ENCODE data around the gene SERTAD4. TPM values are rescaled to one million over a fixed set of nuclear protein-coding genes. Genes with fewer than 3 reads are reported as not detected.

The SERTAD4 gene
- total RNA-seq, 2 experiments from 2014 or later: not detected

DNA sequence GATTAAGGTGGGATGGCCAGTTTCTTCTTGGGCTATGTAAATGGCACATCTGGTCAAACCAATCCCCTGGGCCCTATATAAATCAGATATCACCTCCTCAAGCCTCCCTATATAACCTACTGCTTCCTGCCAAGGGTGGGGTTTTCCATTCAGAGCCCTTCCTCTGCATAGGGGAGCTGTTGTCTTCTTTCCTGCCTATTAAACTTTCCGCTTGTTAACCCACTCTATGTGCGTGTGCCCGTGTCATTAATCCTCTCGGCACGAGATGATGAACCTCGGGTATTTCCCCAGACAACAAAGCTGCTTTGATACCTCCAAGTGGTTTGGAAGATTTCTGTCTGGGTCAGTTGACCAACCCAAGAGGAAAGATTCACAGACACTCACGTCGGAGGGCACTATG is 19.3 kb upstream of the SERTAD4 start:
- H3K4me3 Mint-ChIP-seq: no peak overlapping the region
- H3K9me3 Mint-ChIP-seq: no peaks in the 10 kb centered on the region
- CTCF ChIA-PET: no interaction called here
- no peaks in the 10 kb centered on the region for H3K36me3 Mint-ChIP-seq (ENCODE audit: low read depth)
- TF ChIP-seq, protein P1, sequence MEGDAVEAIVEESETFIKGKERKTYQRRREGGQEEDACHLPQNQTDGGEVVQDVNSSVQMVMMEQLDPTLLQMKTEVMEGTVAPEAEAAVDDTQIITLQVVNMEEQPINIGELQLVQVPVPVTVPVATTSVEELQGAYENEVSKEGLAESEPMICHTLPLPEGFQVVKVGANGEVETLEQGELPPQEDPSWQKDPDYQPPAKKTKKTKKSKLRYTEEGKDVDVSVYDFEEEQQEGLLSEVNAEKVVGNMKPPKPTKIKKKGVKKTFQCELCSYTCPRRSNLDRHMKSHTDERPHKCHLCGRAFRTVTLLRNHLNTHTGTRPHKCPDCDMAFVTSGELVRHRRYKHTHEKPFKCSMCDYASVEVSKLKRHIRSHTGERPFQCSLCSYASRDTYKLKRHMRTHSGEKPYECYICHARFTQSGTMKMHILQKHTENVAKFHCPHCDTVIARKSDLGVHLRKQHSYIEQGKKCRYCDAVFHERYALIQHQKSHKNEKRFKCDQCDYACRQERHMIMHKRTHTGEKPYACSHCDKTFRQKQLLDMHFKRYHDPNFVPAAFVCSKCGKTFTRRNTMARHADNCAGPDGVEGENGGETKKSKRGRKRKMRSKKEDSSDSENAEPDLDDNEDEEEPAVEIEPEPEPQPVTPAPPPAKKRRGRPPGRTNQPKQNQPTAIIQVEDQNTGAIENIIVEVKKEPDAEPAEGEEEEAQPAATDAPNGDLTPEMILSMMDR (IDR thresholded peaks at IDR 0.05): no peak
- ATAC-seq (no peak), DNase-seq (no peak)
- no peak overlapping the region for H3K27ac Mint-ChIP-seq
- peaks cover 12% of the 10 kb centered on the region for H3K27me3 Mint-ChIP-seq
- intact Hi-C loops (cut with micrococcal nuclease): no loop called here
- H3K4me1 Mint-ChIP-seq (ENCODE audit: low read depth): no peaks in the 10 kb centered on the region
- POLR2A ChIA-PET: interaction anchor here (0.6 kb wide), 1 partner anchor 330 kb away, joined by 3 read pairs; no protein-coding TSS in a partner anchor

DNA sequence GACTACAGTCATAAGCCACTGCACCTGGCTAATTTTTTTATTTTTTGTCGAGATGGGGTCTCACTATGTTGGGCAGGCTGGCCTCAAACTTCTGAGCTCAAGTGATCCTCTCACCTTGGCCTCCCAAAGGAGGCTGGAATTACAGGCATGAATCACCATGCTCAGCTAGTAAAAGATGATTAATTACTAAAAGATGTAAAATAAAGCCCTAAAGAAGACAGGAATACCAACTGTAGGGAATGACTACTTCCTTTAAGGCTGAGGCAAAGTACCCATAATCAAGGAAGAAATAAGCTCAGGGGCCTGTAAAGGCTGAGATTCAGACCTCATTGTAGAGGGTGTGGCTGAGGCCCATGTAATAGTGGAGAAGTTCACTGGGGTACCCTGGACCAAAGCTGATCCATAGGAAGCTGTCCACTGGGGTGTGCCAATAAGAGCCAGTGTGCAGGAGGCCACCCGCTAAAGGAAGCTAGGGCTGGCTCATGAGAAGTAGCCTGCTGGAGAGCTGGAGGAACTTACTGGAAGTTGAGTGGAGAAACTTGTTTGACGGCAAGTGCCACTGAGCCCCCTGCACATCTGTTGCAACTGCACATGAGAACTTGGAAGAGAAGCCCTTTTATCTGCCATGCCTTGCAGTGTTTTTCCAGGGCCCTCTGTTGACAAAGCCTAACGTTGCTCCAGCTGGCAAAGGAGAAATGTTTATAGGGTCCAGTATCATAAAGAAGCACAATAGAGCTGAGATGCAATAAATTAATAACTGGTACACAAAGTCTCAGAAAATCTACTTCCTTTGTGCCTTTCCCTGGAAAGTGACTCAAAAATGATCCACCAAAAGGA is 17.8 kb upstream of the SERTAD4 start:
- H3K27ac Mint-ChIP-seq: no peak overlapping the region
- DNase-seq (no peak), ATAC-seq (no peak)
- H3K27me3 Mint-ChIP-seq: peaks cover 9% of the 10 kb centered on the region
- no peaks in the 10 kb centered on the region for H3K4me1 Mint-ChIP-seq (ENCODE audit: low read depth)
- intact Hi-C loops (cut with micrococcal nuclease): no loop called here
- H3K36me3 Mint-ChIP-seq (ENCODE audit: low read depth): no peaks in the 10 kb centered on the region
- no peaks in the 10 kb centered on the region for H3K9me3 Mint-ChIP-seq
- TF ChIP-seq, protein P1 (IDR thresholded peaks at IDR 0.05): no peak
- H3K4me3 Mint-ChIP-seq: no peak overlapping the region
- ChIA-PET CTCF (no interaction called here), POLR2A (interaction anchor here (0.6 kb wide), 1 partner anchor 1182 kb away, joined by 4 read pairs; no protein-coding TSS in a partner anchor)

DNA sequence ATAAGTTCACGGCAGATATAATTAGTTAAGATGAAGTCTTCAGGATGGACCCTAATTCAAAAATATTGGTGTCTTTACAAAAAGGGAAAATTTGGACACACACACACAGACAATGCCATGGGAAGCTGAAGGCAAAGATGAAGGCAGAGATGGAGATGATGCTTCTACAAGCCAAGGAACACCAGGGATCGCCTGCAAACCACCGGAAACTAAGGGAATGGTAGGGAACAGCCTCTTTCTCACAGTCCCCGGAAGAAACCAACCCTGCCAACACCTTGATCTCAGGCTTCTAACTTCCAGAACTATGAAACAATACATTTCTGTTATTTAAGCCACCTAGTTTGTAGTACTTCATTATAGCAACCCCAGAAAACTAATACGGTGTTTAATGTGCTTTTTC is 15.1 kb upstream of the SERTAD4 start:
- ATAC-seq (no peak), DNase-seq (no peak)
- intact Hi-C loops (cut with micrococcal nuclease): no loop called here
- H3K36me3 Mint-ChIP-seq (ENCODE audit: low read depth): no peaks in the 10 kb centered on the region
- H3K27me3 Mint-ChIP-seq: peaks cover 12% of the 10 kb centered on the region
- no peaks in the 10 kb centered on the region for H3K9me3 Mint-ChIP-seq
- TF ChIP-seq, protein P1 (IDR thresholded peaks at IDR 0.05): no peak
- POLR2A ChIA-PET: no interaction called here
- no peak overlapping the region for H3K27ac Mint-ChIP-seq
- no peak overlapping the region for H3K4me3 Mint-ChIP-seq
- CTCF ChIA-PET: no interaction called here
- H3K4me1 Mint-ChIP-seq (ENCODE audit: low read depth): no peaks in the 10 kb centered on the region

DNA sequence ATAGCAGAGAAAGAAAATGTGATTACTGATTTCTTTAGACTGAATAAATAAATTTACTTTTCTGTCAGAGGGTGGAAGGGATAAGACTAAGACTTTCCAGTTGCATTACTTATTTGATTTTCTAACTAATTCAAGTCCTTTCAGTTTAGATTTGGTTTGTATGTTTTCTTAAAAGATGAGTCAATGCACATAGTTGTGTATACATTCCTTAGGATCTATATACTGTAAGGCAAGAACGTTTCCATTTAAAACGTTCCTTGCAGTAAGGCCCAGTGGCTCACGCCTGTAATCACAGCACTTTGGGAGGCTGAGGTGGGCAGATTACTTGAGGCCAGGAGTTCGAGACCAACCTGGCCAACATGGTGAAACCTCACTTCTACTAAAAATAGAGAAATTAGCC is 14.5 kb upstream of the SERTAD4 start:
- Mint-ChIP-seq H3K36me3 (ENCODE audit: low read depth) (no peaks in the 10 kb centered on the region), H3K4me1 (ENCODE audit: low read depth) (no peaks in the 10 kb centered on the region), H3K27me3 (peaks cover 15% of the 10 kb centered on the region), H3K27ac (no peak overlapping the region), H3K4me3 (no peak overlapping the region), H3K9me3 (no peaks in the 10 kb centered on the region)
- CTCF ChIA-PET: no interaction called here
- ATAC-seq (no peak), DNase-seq (no peak)
- TF ChIP-seq, protein P1 (IDR thresholded peaks at IDR 0.05): no peak
- intact Hi-C loops (cut with micrococcal nuclease): no loop called here
- POLR2A ChIA-PET: no interaction called here

DNA sequence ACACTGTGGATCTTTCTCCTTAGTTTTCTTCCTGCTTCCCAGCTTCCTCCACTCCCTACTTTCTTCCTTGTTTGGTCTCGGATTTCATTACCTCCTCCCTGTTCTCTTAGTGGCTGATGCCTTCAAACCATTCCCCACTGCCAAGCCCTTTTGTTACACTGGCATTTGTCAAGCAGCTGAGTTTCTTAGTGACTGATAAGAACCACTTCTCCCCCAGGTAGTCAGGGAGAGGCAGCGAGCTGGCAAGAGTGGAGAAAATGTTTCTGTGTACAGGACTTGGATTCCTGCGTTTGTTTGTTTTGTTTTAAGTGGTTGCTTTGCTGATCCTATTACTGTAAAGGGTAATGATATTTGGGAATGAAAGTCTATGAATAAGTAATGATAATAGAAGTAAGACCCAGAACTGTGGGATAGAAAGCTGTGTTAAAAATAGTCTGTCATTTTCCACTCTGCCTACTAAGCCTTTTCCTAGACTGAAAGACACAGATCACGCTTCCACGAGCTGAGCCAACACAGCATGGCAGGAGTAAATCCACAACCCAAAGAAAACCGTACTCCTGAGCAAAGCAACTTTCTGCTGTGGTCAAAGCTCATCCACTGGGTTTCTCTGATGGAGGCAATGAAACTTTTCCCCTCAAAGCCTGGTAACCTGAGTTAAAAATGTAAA is 10.1 kb upstream of the SERTAD4 start:
- no peaks in the 10 kb centered on the region for H3K9me3 Mint-ChIP-seq
- no peak overlapping the region for H3K27ac Mint-ChIP-seq
- POLR2A ChIA-PET: no interaction called here
- CTCF ChIA-PET: no interaction called here
- intact Hi-C loops (cut with micrococcal nuclease): no loop called here
- no peaks in the 10 kb centered on the region for H3K4me1 Mint-ChIP-seq (ENCODE audit: low read depth)
- no peak overlapping the region for H3K4me3 Mint-ChIP-seq
- peaks cover 20% of the 10 kb centered on the region for H3K27me3 Mint-ChIP-seq
- TF ChIP-seq, protein P1 (IDR thresholded peaks at IDR 0.05): no peak
- no peaks in the 10 kb centered on the region for H3K36me3 Mint-ChIP-seq (ENCODE audit: low read depth)
- ATAC-seq (no peak), DNase-seq (no peak)

Data from activated CD8-positive, alpha-beta T cell treated with anti-CD3 and anti-CD28 coated beads for 36 hours (primary cell).